LNCaP clone FGC (cell line): ENCODE results near the gene OTOS.

Experiments
- DNase-seq: peaks from one replicate; pipeline ENCODE4 v3.0.0-alpha.2; 2011; ENCODE audit warnings: low read depth
- H3K4me3 ChIP-seq: 2 replicates; pipeline ENCODE4 v1.5.1; 2011; ENCODE audit warnings: mild to moderate bottlenecking, low read depth, low read length, control low read depth
- CTCF ChIP-seq: IDR thresholded peaks from 2 replicates; pipeline ENCODE4 v1.5.1; 2012; ENCODE audit warnings: mild to moderate bottlenecking; ENCODE audit not compliant: control insufficient read depth, insufficient read depth; ENCODE audit errors: extremely low read depth

OTOS gene

GRCh38 chr2:240163844-240164574, 23.6 kb upstream of the OTOS start:
- H3K4me3 ChIP-seq, result no peak overlapping the region
- no peak for TF ChIP-seq CTCF
- DNase-seq, result no peak

- DNase-seq, result no peak
- no peak for TF ChIP-seq CTCF
- no peak overlapping the region for H3K4me3 ChIP-seq
These were observed 22.7 kb upstream of the OTOS start for GRCh38 chr2:240162939-240163714.

- DNase-seq, result no peak
- TF ChIP-seq CTCF, result no peak
- no peak overlapping the region for H3K4me3 ChIP-seq
These were observed 22.1 kb upstream of the OTOS start for GRCh38 chr2:240162531-240162930.

- DNase-seq, result no peak
- TF ChIP-seq CTCF, result no peak
- H3K4me3 ChIP-seq, result no peak overlapping the region
These were observed 21.6 kb upstream of the OTOS start for GRCh38 chr2:240162032-240162431.

- DNase-seq, result no peak
- no peak overlapping the region for H3K4me3 ChIP-seq
- TF ChIP-seq CTCF, result no peak
These were observed 20.8 kb upstream of the OTOS start for GRCh38 chr2:240161087-240161750.

- no peak for TF ChIP-seq CTCF
- no peak for DNase-seq
- no peak overlapping the region for H3K4me3 ChIP-seq
These were observed 20.0 kb upstream of the OTOS start for GRCh38 chr2:240160291-240161086.
